Gastroesophageal sphincter (tissue), 4 donors: ENCODE measurements around the gene GRB2. TPM values are rescaled to one million over a fixed set of nuclear protein-coding genes. Genes with fewer than 3 reads are reported as not detected.
"Not testable (repeated sequence)": the region's sequence is repeated elsewhere in the genome, so short reads cannot be mapped to it uniquely, and the experiment has no call there.

Experiments used
- ATAC-seq: fragments of 150-250 bp; one replicate; pipeline ENCODE4 v1.9.1; 2016; ENCODE audit warnings: mild to moderate bottlenecking, moderate library complexity
- H3K27ac ChIP-seq, 4 donors: fragments of 200-600 bp; sonication (generic) in 3 of 4; 1 replicate in 3 of 4; 2 replicates in 1 of 4; pipeline ENCODE4 v1.5.1; 2016 to 2019
- H3K27me3 ChIP-seq: fragments of 200-600 bp; sonication (generic); one replicate; pipeline ENCODE4 v1.5.1; 2019
- H3K36me3 ChIP-seq, 2 donors: fragments of 200-600 bp; sonication (generic); one replicate each; pipeline ENCODE4 v1.5.1; 2019; ENCODE audit warnings: control low read depth in 1 of 2
- H3K4me1 ChIP-seq, 3 donors: fragments of 200-600 bp; sonication (generic); 1 replicate in 2 of 3; 2 replicates in 1 of 3; pipeline ENCODE4 v1.5.1; 2016 to 2019; ENCODE audit warnings: control low read depth in 2 of 3
- H3K4me3 ChIP-seq, 2 donors: fragments of 200-600 bp; sonication (generic); one replicate each; pipeline ENCODE4 v1.5.1; 2019; ENCODE audit warnings: mild to moderate bottlenecking in 1 of 2, moderate library complexity in 1 of 2
- H3K9me3 ChIP-seq, 3 donors: fragments of 200-600 bp; sonication (generic); one replicate each; pipeline ENCODE4 v1.5.1; 2017 to 2019; ENCODE audit warnings: control low read depth in 2 of 3
- CTCF ChIP-seq, 4 experiments: fragments of 200-600 bp in 2 of 4; fragments of 450-650 bp in 2 of 4; sonication (generic) in 1 of 4; IDR thresholded peaks; one replicate each; pipeline ENCODE4 v1.5.1; 2017 to 2019; ENCODE audit warnings: antibody characterized with exemption in 4 of 4, mild to moderate bottlenecking in 2 of 4, moderate library complexity in 2 of 4
- EP300 ChIP-seq: sonication (generic); formaldehyde crosslinking; IDR thresholded peaks from one replicate; pipeline ENCODE4 v1.6.1; 2017; ENCODE audit warnings: antibody characterized with exemption, mild to moderate bottlenecking
- POLR2A ChIP-seq, 2 donors: fragments of 450-650 bp; IDR thresholded peaks; one replicate each; pipeline ENCODE4 v1.6.1; 2017; ENCODE audit warnings: antibody characterized with exemption in 2 of 2, mild to moderate bottlenecking in 2 of 2, moderate library complexity in 1 of 2
- POLR2AphosphoS5 ChIP-seq: sonication (generic); formaldehyde crosslinking; IDR thresholded peaks from one replicate; pipeline ENCODE4 v1.6.1; 2017; ENCODE audit warnings: antibody characterized with exemption
- WGBS, 2 donors: methylation state at CpG; one replicate each; pipeline ENCODE4 v1.1.5; 2018; ENCODE audit warnings: low coverage in 1 of 2; 5-methylcytosine and 5-hydroxymethylcytosine counted together
- total RNA-seq, 4 donors: library from RNA; depleted of rRNA; stranded (reverse); fragments of >200 nt; gene quantifications; one replicate each; pipeline ENCODE4 v1.1.0, GENCODE V29; 2016

GRB2 gene
- total RNA-seq, 4 donors from 2014 or later, result 80.6 to 113 (median 97.6) TPM

GRCh38 chr17:75288770-75289114, 116.7 kb downstream of the GRB2 start:
- WGBS, 2 donors, result 7% methylated on average over 2 of the region's 14 CpGs; no CpG with 5 or more reads in 1 of the 2 donors
- peak; percentile 7 for ATAC-seq
- Histone ChIP-seq H3K27me3 (no peaks in the 10 kb centered on the region), H3K9me3 (no peaks in the 10 kb centered on the region), H3K4me1 (peaks cover 0 to 18% (median 4%) of the 10 kb centered on the region in 3 donors), H3K4me3 (peak overlapping the region; percentile 59 to 82), H3K27ac (peak overlapping the region; percentile 15 to 97 (median 91)), H3K36me3 (peaks cover 0 to 28% of the 10 kb centered on the region in 2 donors)
- TF ChIP-seq EP300 (no peak), POLR2A (IDR thresholded peaks at IDR 0.05) (no peak), CTCF (IDR thresholded peaks at IDR 0.05) (no peak), POLR2AphosphoS5 (no peak)

GRCh38 chr17:75288359-75288758, 117.1 kb downstream of the GRB2 start:
- WGBS, 2 donors, result 18 to 27% methylated on average over 2 of the region's 2 CpGs
- ATAC-seq, result no peak
- Histone ChIP-seq H3K4me3 (peak overlapping the region; percentile 59 to 82), H3K27me3 (no peaks in the 10 kb centered on the region), H3K36me3 (peaks cover 0 to 32% of the 10 kb centered on the region in 2 donors), H3K27ac (peak overlapping the region in 3 of 4 donors; percentile 88 to 97 (median 94)), H3K4me1 (peaks cover 0 to 18% (median 4%) of the 10 kb centered on the region in 3 donors), H3K9me3 (no peaks in the 10 kb centered on the region)
- TF ChIP-seq EP300, result no peak
- no peak for TF ChIP-seq POLR2AphosphoS5
- no peak for TF ChIP-seq POLR2A (IDR thresholded peaks at IDR 0.05)
- TF ChIP-seq CTCF (IDR thresholded peaks at IDR 0.05), result no peak

GRCh38 chr17:75287221-75287620, 118.3 kb downstream of the GRB2 start:
- TF ChIP-seq POLR2AphosphoS5 (no peak), EP300 (no peak), POLR2A (IDR thresholded peaks at IDR 0.05) (no peak), CTCF (IDR thresholded peaks at IDR 0.05) (no peak)

GRCh38 chr17:75285123-75285522, 120.4 kb downstream of the GRB2 start:
- no peak for TF ChIP-seq EP300
- no peak for TF ChIP-seq CTCF (IDR thresholded peaks at IDR 0.05)
- TF ChIP-seq POLR2A (IDR thresholded peaks at IDR 0.05), result no peak
- no peak for TF ChIP-seq POLR2AphosphoS5
- Histone ChIP-seq H3K36me3 (peaks cover 0 to 59% of the 10 kb centered on the region in 2 donors), H3K4me3 (no peak overlapping the region), H3K27me3 (no peaks in the 10 kb centered on the region), H3K4me1 (peaks cover 0 to 12% (median 4%) of the 10 kb centered on the region in 3 donors), H3K27ac (no peak overlapping the region), H3K9me3 (no peaks in the 10 kb centered on the region)
- no peak for ATAC-seq
- WGBS, 2 donors, result 50% methylated on average over 2 of the region's 6 CpGs; no CpG with 5 or more reads in 1 of the 2 donors

More at GRCh38 chr17:75287221-75287620, 118.3 kb downstream of the GRB2 start:
- peaks cover 0 to 42% of the 10 kb centered on the region in 2 donors for H3K36me3 ChIP-seq
- H3K4me1 ChIP-seq, result peaks cover 0 to 18% (median 4%) of the 10 kb centered on the region in 3 donors
- H3K9me3 ChIP-seq, result no peaks in the 10 kb centered on the region
- no peak for ATAC-seq
- WGBS, 2 donors, result 78% methylated on average over 7 to 8 of the region's 9 CpGs
- H3K27me3 ChIP-seq, result no peaks in the 10 kb centered on the region
- H3K27ac ChIP-seq, result no peak overlapping the region
- H3K4me3 ChIP-seq, result no peak overlapping the region

- 86 to 100% methylated on average over 3 to 4 of the region's 4 CpGs for WGBS, 2 donors
- not testable (repeated sequence) for H3K27me3 ChIP-seq, ATAC-seq, H3K4me1 ChIP-seq, H3K27ac ChIP-seq, H3K4me3 ChIP-seq, H3K9me3 ChIP-seq
- H3K36me3 ChIP-seq, result peaks cover 0 to 66% of the 10 kb centered on the region in 2 donors
Observed at GRCh38 chr17:75280189-75280588, 125.3 kb downstream of the GRB2 start.
